WTC11 (cell line): Measurements from ENCODE around the gene DENND11. TPM values are rescaled to one million over a fixed set of nuclear protein-coding genes. Genes with fewer than 3 reads are reported as not detected.

Experiments
- ATAC-seq: fragments of 200-7000 bp; cut with Tn5 transposase; 2 replicates; pipeline ENCODE4 v1.10.0; 2021; ENCODE audit warnings: mild to moderate bottlenecking, moderate library complexity
- CTCF ChIA-PET: fragments of 300-600 bp; sonication (Branson Sonifier 250); formaldehyde crosslinking; loops from one replicate; lab custom pipeline; 2021; ENCODE audit warnings: antibody characterized with exemption; lab: Charles Lee
- POLR2A ChIA-PET: fragments of 350-600 bp; sonication (Branson Sonifier 250); formaldehyde crosslinking; loops from one replicate; lab custom pipeline; 2021; ENCODE audit warnings: antibody characterized with exemption; lab: Charles Lee
- DNase-seq: peaks from one replicate; pipeline ENCODE4 v3.0.0; 2021; ENCODE audit warnings: low spot score
- H3K27ac Mint-ChIP-seq: 2 replicates; pipeline ENCODE4 v1.8.0; 2021; ENCODE audit warnings: mixed read lengths
- H3K27me3 Mint-ChIP-seq: 2 replicates; pipeline ENCODE4 v1.8.0; 2021; ENCODE audit warnings: low read depth, mild to moderate bottlenecking, moderate library complexity, mixed read lengths
- H3K36me3 Mint-ChIP-seq: 2 replicates; pipeline ENCODE4 v1.8.0; 2021; ENCODE audit warnings: mixed read lengths
- H3K4me1 Mint-ChIP-seq: 2 replicates; pipeline ENCODE4 v1.8.0; 2022; ENCODE audit warnings: mixed read lengths
- H3K4me3 Mint-ChIP-seq: 2 replicates; pipeline ENCODE4 v1.8.0; 2021; ENCODE audit warnings: mild to moderate bottlenecking, moderate library complexity, mixed read lengths
- H3K9me3 Mint-ChIP-seq: 2 replicates; pipeline ENCODE4 v1.8.0; 2021; ENCODE audit warnings: mixed read lengths
- ATF2 ChIP-seq: sonication (generic); formaldehyde crosslinking; IDR thresholded peaks from 2 replicates; pipeline ENCODE4 v1.8.1; 2022; ENCODE audit warnings: low read depth, missing genetic modification reagents, borderline replicate concordance
- ATF6 ChIP-seq: sonication (generic); formaldehyde crosslinking; IDR thresholded peaks from 2 replicates; pipeline ENCODE4 v1.8.1; 2023; ENCODE audit warnings: mild to moderate bottlenecking, missing genetic modification reagents
- CREB1 ChIP-seq: sonication (generic); formaldehyde crosslinking; IDR thresholded peaks from 2 replicates; pipeline ENCODE4 v1.8.0; 2023; ENCODE audit warnings: mild to moderate bottlenecking, missing genetic modification reagents
- CREM ChIP-seq: sonication (generic); formaldehyde crosslinking; IDR thresholded peaks from 2 replicates; pipeline ENCODE4 v1.8.1; 2022; ENCODE audit warnings: mild to moderate bottlenecking, missing genetic modification reagents, moderate library complexity
- HMGA2 ChIP-seq: fragments of 250-450 bp; sonication (Bioruptor Pico); IDR thresholded peaks from 2 replicates; pipeline ENCODE4 v1.4.0; 2021; ENCODE audit warnings: mild to moderate bottlenecking, moderate library complexity
- MAX ChIP-seq: sonication (generic); formaldehyde crosslinking; IDR thresholded peaks from 2 replicates; pipeline ENCODE4 v1.8.0; 2022; ENCODE audit warnings: mild to moderate bottlenecking, missing genetic modification reagents
- MXD4 ChIP-seq: fragments of 250-450 bp; sonication (Bioruptor Pico); IDR thresholded peaks from 2 replicates; pipeline ENCODE4 v1.8.0; 2021; ENCODE audit warnings: mild to moderate bottlenecking, moderate library complexity, borderline replicate concordance
- NR1H2 ChIP-seq: sonication (generic); formaldehyde crosslinking; IDR thresholded peaks from 2 replicates; pipeline ENCODE4 v1.9.0; 2021; ENCODE audit warnings: mild to moderate bottlenecking, moderate library complexity, missing genetic modification reagents
- PRDM15 ChIP-seq: sonication (generic); formaldehyde crosslinking; IDR thresholded peaks from 2 replicates; pipeline ENCODE4 v1.8.0; 2022; ENCODE audit warnings: missing genetic modification reagents
- PRRX2 ChIP-seq: fragments of 250-450 bp; sonication (Bioruptor Pico); IDR thresholded peaks from 2 replicates; pipeline ENCODE4 v1.8.0; 2021; ENCODE audit warnings: mild to moderate bottlenecking
- SMAD4 ChIP-seq: sonication (generic); formaldehyde crosslinking; IDR thresholded peaks from 2 replicates; pipeline ENCODE4 v1.8.0; 2022; ENCODE audit warnings: mild to moderate bottlenecking, missing genetic modification reagents
- TP53 ChIP-seq: sonication (generic); formaldehyde crosslinking; IDR thresholded peaks from 2 replicates; pipeline ENCODE4 v1.8.1; 2023; ENCODE audit warnings: mild to moderate bottlenecking, missing genetic modification reagents
- ZNF121 ChIP-seq: sonication (generic); formaldehyde crosslinking; IDR thresholded peaks from 2 replicates; pipeline ENCODE4 v1.8.0; 2023; ENCODE audit warnings: missing genetic modification reagents
- ZNF232 ChIP-seq: sonication (generic); formaldehyde crosslinking; IDR thresholded peaks from 2 replicates; pipeline ENCODE4 v1.8.0; 2022; ENCODE audit warnings: mild to moderate bottlenecking, missing genetic modification reagents
- ZNF396 ChIP-seq: fragments of 250-450 bp; sonication (Bioruptor Pico); IDR thresholded peaks from 2 replicates; pipeline ENCODE4 v1.8.0; 2021; ENCODE audit warnings: mild to moderate bottlenecking, moderate library complexity, borderline replicate concordance
- total RNA-seq: library from RNA; stranded (reverse); gene quantifications from 3 replicates; pipeline ENCODE4 v1.2.3, GENCODE V29; 2021
- TF ChIP-seq, protein P1 (sequence below): sonication (generic); formaldehyde crosslinking; IDR thresholded peaks from 2 replicates; pipeline ENCODE4 v1.8.0; 2022; ENCODE audit warnings: mild to moderate bottlenecking, missing genetic modification reagents
- TF ChIP-seq, protein P2 (sequence below): fragments of 250-450 bp; sonication (Bioruptor Pico); IDR thresholded peaks from 2 replicates; pipeline ENCODE4 v1.9.0; 2021; ENCODE audit warnings: mild to moderate bottlenecking, borderline replicate concordance
- TF ChIP-seq, protein P3 (sequence below): sonication (generic); formaldehyde crosslinking; IDR thresholded peaks from 2 replicates; pipeline ENCODE4 v1.8.1; 2023; ENCODE audit warnings: mild to moderate bottlenecking, missing genetic modification reagents, borderline replicate concordance

The DENND11 gene
- total RNA-seq, 1 experiment from 2014 or later = 22.1 TPM

DNA sequence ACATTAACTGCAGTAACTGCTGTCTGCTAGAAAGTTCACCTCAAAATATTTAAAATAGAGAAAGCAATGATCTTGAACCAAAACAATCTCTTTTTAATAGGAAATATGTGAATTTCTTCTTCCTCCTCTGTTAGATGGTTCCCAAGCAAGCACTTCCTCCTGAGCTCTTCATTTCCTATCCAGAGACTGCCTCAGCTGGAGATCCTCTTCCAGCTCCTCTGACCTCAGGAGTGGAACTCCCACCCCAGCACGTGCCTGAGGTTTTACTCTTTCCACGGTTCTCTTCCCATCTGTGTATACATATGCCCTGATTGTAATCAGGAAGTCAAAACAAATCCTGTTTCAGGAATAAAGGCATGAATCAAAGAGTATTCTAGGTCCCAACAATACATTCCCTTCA is 5.6 kb downstream of the DENND11 start (continued):
- TF ChIP-seq PRDM15 (CRISPR knock-in tag) (no peak), NR1H2 (no peak), ZNF232 (CRISPR knock-in tag) (no peak), CREM (no peak)
- TF ChIP-seq, protein P1, sequence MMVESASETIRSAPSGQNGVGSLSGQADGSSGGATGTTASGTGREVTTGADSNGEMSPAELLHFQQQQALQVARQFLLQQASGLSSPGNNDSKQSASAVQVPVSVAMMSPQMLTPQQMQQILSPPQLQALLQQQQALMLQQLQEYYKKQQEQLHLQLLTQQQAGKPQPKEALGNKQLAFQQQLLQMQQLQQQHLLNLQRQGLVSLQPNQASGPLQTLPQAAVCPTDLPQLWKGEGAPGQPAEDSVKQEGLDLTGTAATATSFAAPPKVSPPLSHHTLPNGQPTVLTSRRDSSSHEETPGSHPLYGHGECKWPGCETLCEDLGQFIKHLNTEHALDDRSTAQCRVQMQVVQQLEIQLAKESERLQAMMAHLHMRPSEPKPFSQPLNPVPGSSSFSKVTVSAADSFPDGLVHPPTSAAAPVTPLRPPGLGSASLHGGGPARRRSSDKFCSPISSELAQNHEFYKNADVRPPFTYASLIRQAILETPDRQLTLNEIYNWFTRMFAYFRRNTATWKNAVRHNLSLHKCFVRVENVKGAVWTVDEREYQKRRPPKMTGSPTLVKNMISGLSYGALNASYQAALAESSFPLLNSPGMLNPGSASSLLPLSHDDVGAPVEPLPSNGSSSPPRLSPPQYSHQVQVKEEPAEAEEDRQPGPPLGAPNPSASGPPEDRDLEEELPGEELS (CRISPR knock-in tag) = no peak

DNA sequence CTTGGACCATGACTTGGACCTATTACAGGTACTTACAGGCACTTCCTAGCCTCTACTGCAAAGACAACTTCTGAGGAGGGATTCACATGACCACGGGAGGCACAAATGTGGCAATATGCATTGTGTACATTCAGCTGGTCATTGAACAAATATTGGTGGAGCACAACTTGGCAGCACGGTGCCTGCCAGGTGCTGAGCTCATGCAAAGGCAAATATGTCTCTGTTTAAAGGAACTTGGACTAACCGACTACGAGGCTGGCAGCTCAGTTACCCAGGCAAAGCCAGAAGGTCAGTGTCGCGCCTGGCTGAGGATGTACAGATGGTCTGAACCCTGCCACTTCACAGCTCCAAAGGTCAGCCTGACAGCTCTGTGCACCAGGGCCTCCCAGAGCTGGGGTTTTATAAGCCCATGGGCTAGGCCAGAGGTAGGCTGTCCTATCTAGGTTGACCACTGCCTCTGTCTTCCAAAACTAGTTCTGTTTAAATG is 6.1 kb downstream of the DENND11 start:
- no peak for ATAC-seq
- H3K4me3 Mint-ChIP-seq = no peak overlapping the region
- peaks cover 57% of the 10 kb centered on the region for H3K4me1 Mint-ChIP-seq
- POLR2A ChIA-PET = no interaction called here
- CTCF ChIA-PET = interaction anchor here (0.7 to 0.8 kb wide), 2 partner anchors 42 to 70 kb away, joined by 3 read pairs; partner anchors contain the start of gene SSBP1
- 0 out of 2 replicates have a peak overlapping the region, but pooled peaks have one; percentile 5 for H3K27ac Mint-ChIP-seq
- DNase-seq = no peak
- no peaks in the 10 kb centered on the region; the same call in 1 of the 2 replicates for H3K27me3 Mint-ChIP-seq
- H3K36me3 Mint-ChIP-seq = no peaks in the 10 kb centered on the region
- no peaks in the 10 kb centered on the region for H3K9me3 Mint-ChIP-seq
- TF ChIP-seq, protein P2, sequence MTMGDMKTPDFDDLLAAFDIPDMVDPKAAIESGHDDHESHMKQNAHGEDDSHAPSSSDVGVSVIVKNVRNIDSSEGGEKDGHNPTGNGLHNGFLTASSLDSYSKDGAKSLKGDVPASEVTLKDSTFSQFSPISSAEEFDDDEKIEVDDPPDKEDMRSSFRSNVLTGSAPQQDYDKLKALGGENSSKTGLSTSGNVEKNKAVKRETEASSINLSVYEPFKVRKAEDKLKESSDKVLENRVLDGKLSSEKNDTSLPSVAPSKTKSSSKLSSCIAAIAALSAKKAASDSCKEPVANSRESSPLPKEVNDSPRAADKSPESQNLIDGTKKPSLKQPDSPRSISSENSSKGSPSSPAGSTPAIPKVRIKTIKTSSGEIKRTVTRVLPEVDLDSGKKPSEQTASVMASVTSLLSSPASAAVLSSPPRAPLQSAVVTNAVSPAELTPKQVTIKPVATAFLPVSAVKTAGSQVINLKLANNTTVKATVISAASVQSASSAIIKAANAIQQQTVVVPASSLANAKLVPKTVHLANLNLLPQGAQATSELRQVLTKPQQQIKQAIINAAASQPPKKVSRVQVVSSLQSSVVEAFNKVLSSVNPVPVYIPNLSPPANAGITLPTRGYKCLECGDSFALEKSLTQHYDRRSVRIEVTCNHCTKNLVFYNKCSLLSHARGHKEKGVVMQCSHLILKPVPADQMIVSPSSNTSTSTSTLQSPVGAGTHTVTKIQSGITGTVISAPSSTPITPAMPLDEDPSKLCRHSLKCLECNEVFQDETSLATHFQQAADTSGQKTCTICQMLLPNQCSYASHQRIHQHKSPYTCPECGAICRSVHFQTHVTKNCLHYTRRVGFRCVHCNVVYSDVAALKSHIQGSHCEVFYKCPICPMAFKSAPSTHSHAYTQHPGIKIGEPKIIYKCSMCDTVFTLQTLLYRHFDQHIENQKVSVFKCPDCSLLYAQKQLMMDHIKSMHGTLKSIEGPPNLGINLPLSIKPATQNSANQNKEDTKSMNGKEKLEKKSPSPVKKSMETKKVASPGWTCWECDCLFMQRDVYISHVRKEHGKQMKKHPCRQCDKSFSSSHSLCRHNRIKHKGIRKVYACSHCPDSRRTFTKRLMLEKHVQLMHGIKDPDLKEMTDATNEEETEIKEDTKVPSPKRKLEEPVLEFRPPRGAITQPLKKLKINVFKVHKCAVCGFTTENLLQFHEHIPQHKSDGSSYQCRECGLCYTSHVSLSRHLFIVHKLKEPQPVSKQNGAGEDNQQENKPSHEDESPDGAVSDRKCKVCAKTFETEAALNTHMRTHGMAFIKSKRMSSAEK (CRISPR knock-in tag) = no peak
- TF ChIP-seq TP53 (no peak), ZNF121 (CRISPR knock-in tag) (no peak), SMAD4 (CRISPR knock-in tag) (no peak), PRRX2 (CRISPR knock-in tag) (no peak), MXD4 (CRISPR knock-in tag) (no peak), MAX (CRISPR knock-in tag) (no peak), NR1H2 (no peak), HMGA2 (CRISPR knock-in tag) (no peak), ZNF396 (CRISPR knock-in tag) (no peak), CREB1 (CRISPR knock-in tag) (no peak), ATF2 (CRISPR knock-in tag) (no peak), ATF6 (CRISPR knock-in tag) (no peak)
- TF ChIP-seq, protein P3, sequence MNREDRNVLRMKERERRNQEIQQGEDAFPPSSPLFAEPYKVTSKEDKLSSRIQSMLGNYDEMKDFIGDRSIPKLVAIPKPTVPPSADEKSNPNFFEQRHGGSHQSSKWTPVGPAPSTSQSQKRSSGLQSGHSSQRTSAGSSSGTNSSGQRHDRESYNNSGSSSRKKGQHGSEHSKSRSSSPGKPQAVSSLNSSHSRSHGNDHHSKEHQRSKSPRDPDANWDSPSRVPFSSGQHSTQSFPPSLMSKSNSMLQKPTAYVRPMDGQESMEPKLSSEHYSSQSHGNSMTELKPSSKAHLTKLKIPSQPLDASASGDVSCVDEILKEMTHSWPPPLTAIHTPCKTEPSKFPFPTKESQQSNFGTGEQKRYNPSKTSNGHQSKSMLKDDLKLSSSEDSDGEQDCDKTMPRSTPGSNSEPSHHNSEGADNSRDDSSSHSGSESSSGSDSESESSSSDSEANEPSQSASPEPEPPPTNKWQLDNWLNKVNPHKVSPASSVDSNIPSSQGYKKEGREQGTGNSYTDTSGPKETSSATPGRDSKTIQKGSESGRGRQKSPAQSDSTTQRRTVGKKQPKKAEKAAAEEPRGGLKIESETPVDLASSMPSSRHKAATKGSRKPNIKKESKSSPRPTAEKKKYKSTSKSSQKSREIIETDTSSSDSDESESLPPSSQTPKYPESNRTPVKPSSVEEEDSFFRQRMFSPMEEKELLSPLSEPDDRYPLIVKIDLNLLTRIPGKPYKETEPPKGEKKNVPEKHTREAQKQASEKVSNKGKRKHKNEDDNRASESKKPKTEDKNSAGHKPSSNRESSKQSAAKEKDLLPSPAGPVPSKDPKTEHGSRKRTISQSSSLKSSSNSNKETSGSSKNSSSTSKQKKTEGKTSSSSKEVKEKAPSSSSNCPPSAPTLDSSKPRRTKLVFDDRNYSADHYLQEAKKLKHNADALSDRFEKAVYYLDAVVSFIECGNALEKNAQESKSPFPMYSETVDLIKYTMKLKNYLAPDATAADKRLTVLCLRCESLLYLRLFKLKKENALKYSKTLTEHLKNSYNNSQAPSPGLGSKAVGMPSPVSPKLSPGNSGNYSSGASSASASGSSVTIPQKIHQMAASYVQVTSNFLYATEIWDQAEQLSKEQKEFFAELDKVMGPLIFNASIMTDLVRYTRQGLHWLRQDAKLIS (CRISPR knock-in tag) = no peak
